ENCODE measurements around the gene MED10.
A peak's percentile ranks its signal among the peaks of the same experiment; 100 is the strongest.

The MED10 gene

GRCh38 chr5:6377905-6378765, at the start of gene MED10:
Gene MED10, minus strand, starts transcription at chr5:6378547. Its CDS starts 64 bp downstream, at chr5:6378483.
- peak; percentile 79 for DNase-seq (ENCODE audit: low spot score)

- DNase-seq (ENCODE audit: low spot score) = no peak
These were observed 49.3 kb upstream of the MED10 start for GRCh38 chr5:6427694-6428093.

- DNase-seq (ENCODE audit: low spot score) = no peak
These were observed 46.4 kb upstream of the MED10 start for GRCh38 chr5:6424700-6425099.

GRCh38 chr5:6424110-6424659, 45.8 kb upstream of the MED10 start:
- no peak for DNase-seq (ENCODE audit: low spot score)

- DNase-seq (ENCODE audit: low spot score) = no peak
These were observed 45.2 kb upstream of the MED10 start for GRCh38 chr5:6423327-6424109.

GRCh38 chr5:6419340-6419852, 41.0 kb upstream of the MED10 start:
- DNase-seq (ENCODE audit: low spot score) = no peak

GRCh38 chr5:6418679-6419276, 40.4 kb upstream of the MED10 start:
- no peak for DNase-seq (ENCODE audit: low spot score)

GRCh38 chr5:6417657-6418056, 39.3 kb upstream of the MED10 start:
- no peak for DNase-seq (ENCODE audit: low spot score)

GRCh38 chr5:6412811-6413210, 34.5 kb upstream of the MED10 start:
- DNase-seq (ENCODE audit: low spot score) = no peak

GRCh38 chr5:6411141-6411540, 32.8 kb upstream of the MED10 start:
- no peak for DNase-seq (ENCODE audit: low spot score)

- DNase-seq (ENCODE audit: low spot score) = no peak
These were observed 32.1 kb upstream of the MED10 start for GRCh38 chr5:6410421-6410820.

- no peak for DNase-seq (ENCODE audit: low spot score)
These were observed 30.5 kb upstream of the MED10 start for GRCh38 chr5:6408627-6409446.

- DNase-seq (ENCODE audit: low spot score) = no peak
These were observed 29.9 kb upstream of the MED10 start for GRCh38 chr5:6408260-6408596.

GRCh38 chr5:6407558-6408259, 29.4 kb upstream of the MED10 start:
- DNase-seq (ENCODE audit: low spot score) = no peak

- no peak for DNase-seq (ENCODE audit: low spot score)
These were observed 27.2 kb upstream of the MED10 start for GRCh38 chr5:6405591-6405990.

GRCh38 chr5:6404129-6404528, 25.8 kb upstream of the MED10 start:
- DNase-seq (ENCODE audit: low spot score) = no peak

- DNase-seq (ENCODE audit: low spot score) = no peak
These were observed 25.1 kb upstream of the MED10 start for GRCh38 chr5:6403416-6403815.

- DNase-seq (ENCODE audit: low spot score) = no peak
These were observed 24.6 kb upstream of the MED10 start for GRCh38 chr5:6402939-6403338.

GRCh38 chr5:6401410-6401809, 23.1 kb upstream of the MED10 start:
- DNase-seq (ENCODE audit: low spot score) = no peak

GRCh38 chr5:6399980-6400910, 21.9 kb upstream of the MED10 start:
- DNase-seq (ENCODE audit: low spot score) = no peak

Data from COLO829 (cell line).